Fibroblast of lung (primary cell): ENCODE results near the gene TEX2. TPM values are rescaled to one million over a fixed set of nuclear protein-coding genes. Genes with fewer than 3 reads are reported as not detected.

Experiments used
- polyA plus RNA-seq, 2 donors: library from polyadenylated mRNA; depleted of rRNA in 1 of 2; stranded (reverse) in 1 of 2; unstranded in 1 of 2; fragments of >200 nt; gene quantifications; 2 replicates each; pipeline ENCODE4 v1.2.1, GENCODE V29; 2011 to 2012; ENCODE audit warnings: missing spikeins in 1 of 2
- total RNA-seq: library from RNA; depleted of rRNA; stranded (reverse); fragments of >200 nt; gene quantifications from 2 replicates; pipeline ENCODE4 v1.2.1, GENCODE V29; 2014

TEX2 gene
- total and polyA plus RNA-seq, 2 donors (not counting 1 experiment from before 2014, with no cell fraction given) = 18.6 to 33.4 TPM

Other genes starting within 250 kb of the TEX2 start
- gene ICAM2, start 242.6 kb downstream of the TEX2 start, total RNA-seq = 2.6 and 3.5 TPM in 2 replicates
- 0.45 and 1.1 TPM in 2 replicates for gene ICAM2, start 242.6 kb downstream of the TEX2 start, polyA plus RNA-seq
- 11.7 and 13.9 TPM in 2 replicates for gene ERN1, start 133.1 kb downstream of the TEX2 start, total RNA-seq
- 3.3 and 3.4 TPM in 2 replicates for gene ERN1, start 133.1 kb downstream of the TEX2 start, polyA plus RNA-seq
- gene PECAM1, start 127.6 kb upstream of the TEX2 start, total RNA-seq = 0.26 and 0.50 TPM in 2 replicates
- 0.08 and 0.12 TPM in 2 replicates for gene PECAM1, start 127.6 kb upstream of the TEX2 start, polyA plus RNA-seq
- gene MILR1, start 185.9 kb upstream of the TEX2 start, total RNA-seq = 4.4 and 9.1 TPM in 2 replicates
- 11.6 and 33.3 TPM in 2 replicates for gene MILR1, start 185.9 kb upstream of the TEX2 start, polyA plus RNA-seq
- gene POLG2, start 233.8 kb upstream of the TEX2 start, total RNA-seq = 21.3 and 24.9 TPM in 2 replicates
- gene POLG2, start 233.8 kb upstream of the TEX2 start, polyA plus RNA-seq = 5.3 and 6.9 TPM in 2 replicates
- gene DDX5, start 243.0 kb upstream of the TEX2 start, total RNA-seq = 393 and 439 TPM in 2 replicates
- gene DDX5, start 243.0 kb upstream of the TEX2 start, polyA plus RNA-seq = 560 and 598 TPM in 2 replicates
- gene CEP95, start 243.7 kb upstream of the TEX2 start, total RNA-seq = 24.4 and 24.8 TPM in 2 replicates
- 12.6 and 16.6 TPM in 2 replicates for gene CEP95, start 243.7 kb upstream of the TEX2 start, polyA plus RNA-seq